Measurements from ENCODE around the gene CRYM.

- TF ChIP-seq CTCF (IDR thresholded peaks at IDR 0.05) (peak in 3 of 6 experiments; percentile 30 to 40 (median 36)), POLR2A (IDR thresholded peaks at IDR 0.05) (peak in 1 of 2 donors; percentile 66)
These were observed 23.2 kb upstream of the CRYM start for GRCh38 chr16:21301168-21301894.
